Esophagus muscularis mucosa (tissue), 4 donors: ENCODE measurements around the gene DCLK2. TPM values are rescaled to one million over a fixed set of nuclear protein-coding genes. Genes with fewer than 3 reads are reported as not detected.

Experiments
- DNase-seq: peaks from one replicate; pipeline ENCODE4 v3.0.0-alpha.2; 2017; ENCODE audit errors: extremely low spot score
- H3K27ac ChIP-seq, 4 donors: fragments of 200-600 bp; sonication (generic); replicated peaks in 1 of 4; 1 replicate in 3 of 4; 2 replicates in 1 of 4; pipeline ENCODE4 v1.5.1; 2016 to 2019; ENCODE audit warnings: mild to moderate bottlenecking in 1 of 4
- H3K27me3 ChIP-seq, 4 donors: fragments of 200-600 bp; sonication (generic); one replicate each; pipeline versions ENCODE4 v1.5.1 to v1.6.0; 2016 to 2019
- H3K36me3 ChIP-seq, 4 donors: fragments of 200-600 bp; sonication (generic); one replicate each; pipeline ENCODE4 v1.5.1; 2016 to 2019
- H3K4me1 ChIP-seq, 4 donors: fragments of 200-600 bp; sonication (generic); one replicate each; pipeline ENCODE4 v1.5.1; 2016 to 2019
- H3K4me3 ChIP-seq, 4 donors: fragments of 200-600 bp; sonication (generic); 1 replicate in 2 of 4; 2 replicates in 2 of 4; pipeline ENCODE4 v1.5.1; 2016 to 2019; ENCODE audit warnings: mild to moderate bottlenecking in 4 of 4, moderate library complexity in 1 of 4
- H3K9me3 ChIP-seq, 4 donors: fragments of 200-600 bp; sonication (generic); 1 replicate in 3 of 4; 2 replicates in 1 of 4; pipeline ENCODE4 v1.5.1; 2016 to 2019
- CTCF ChIP-seq, 3 experiments: fragments of 200-600 bp in 2 of 3; fragments of 450-650 bp in 1 of 3; sonication (generic) in 2 of 3; IDR thresholded peaks; one replicate each; pipeline ENCODE4 v1.5.1; 2017 to 2019; ENCODE audit warnings: antibody characterized with exemption in 3 of 3, mild to moderate bottlenecking in 2 of 3, moderate library complexity in 1 of 3
- EP300 ChIP-seq: sonication (generic); formaldehyde crosslinking; IDR thresholded peaks from one replicate; pipeline ENCODE4 v1.6.1; 2017; ENCODE audit warnings: antibody characterized with exemption
- POLR2A ChIP-seq: fragments of 450-650 bp; IDR thresholded peaks from one replicate; pipeline ENCODE4 v1.6.1; 2017; ENCODE audit warnings: antibody characterized with exemption, moderate library complexity, mild to moderate bottlenecking, low read depth
- POLR2AphosphoS5 ChIP-seq, 2 donors: sonication (generic); formaldehyde crosslinking; IDR thresholded peaks; one replicate each; pipeline ENCODE4 v1.6.1; 2017; ENCODE audit warnings: antibody characterized with exemption in 2 of 2
- WGBS: methylation state at CpG from one replicate; pipeline ENCODE4 v1.1.5; 2018; 5-methylcytosine and 5-hydroxymethylcytosine counted together
- intact Hi-C: fragments of 100-400 bp; cut with DNase I; formaldehyde crosslinking; loops from one replicate; pipeline ENCODE4 v1.15.1; 2023
- total RNA-seq, 4 donors: library from RNA; depleted of rRNA; stranded (reverse); fragments of >200 nt; gene quantifications; one replicate each; pipeline versions ENCODE4 v1.1.0 to v1.2.1, GENCODE V29; 2016

Gene DCLK2
- total RNA-seq, 4 donors from 2014 or later: 15.4 to 29.3 (median 19.3) TPM

- Histone ChIP-seq H3K27me3 (no peaks in the 10 kb centered on the region), H3K4me3 (no peak overlapping the region), H3K27ac (no peak overlapping the region), H3K36me3 (peaks cover 0 to 30% (median 17%) of the 10 kb centered on the region in 4 donors), H3K4me1 (no peaks in the 10 kb centered on the region), H3K9me3 (no peaks in the 10 kb centered on the region)
- TF ChIP-seq EP300 (no peak), CTCF (IDR thresholded peaks at IDR 0.05) (no peak), POLR2AphosphoS5 (IDR thresholded peaks at IDR 0.05) (no peak), POLR2A (no peak)
- WGBS: 58% methylated on average over 3 of the region's 3 CpGs
- intact Hi-C loops: no loop called here
- no peak for DNase-seq
These were observed 166.4 kb downstream of the DCLK2 start for GRCh38 chr4:150244600-150244999.

GRCh38 chr4:150247184-150247583 is 168.9 kb downstream of the DCLK2 start:
- Histone ChIP-seq H3K4me3 (no peak overlapping the region), H3K27ac (no peak overlapping the region), H3K4me1 (peaks cover 0 to 8% (median 4%) of the 10 kb centered on the region in 4 donors), H3K36me3 (peaks cover 0 to 28% (median 24%) of the 10 kb centered on the region in 4 donors), H3K27me3 (no peaks in the 10 kb centered on the region), H3K9me3 (no peaks in the 10 kb centered on the region)
- intact Hi-C loops: no loop called here
- WGBS: 94% methylated on average over 7 of the region's 7 CpGs
- no peak for DNase-seq
- TF ChIP-seq POLR2A (no peak), CTCF (IDR thresholded peaks at IDR 0.05) (no peak), EP300 (no peak), POLR2AphosphoS5 (IDR thresholded peaks at IDR 0.05) (no peak)

- Histone ChIP-seq H3K36me3 (peaks cover under 1 to 38% (median 28%) of the 10 kb centered on the region in 4 donors), H3K27ac (no peak overlapping the region), H3K4me3 (no peak overlapping the region), H3K4me1 (peaks cover 0 to 11% (median 5%) of the 10 kb centered on the region in 4 donors), H3K9me3 (no peaks in the 10 kb centered on the region), H3K27me3 (no peaks in the 10 kb centered on the region)
- intact Hi-C loops: no loop called here
- TF ChIP-seq POLR2AphosphoS5 (IDR thresholded peaks at IDR 0.05) (no peak), CTCF (IDR thresholded peaks at IDR 0.05) (no peak)
- WGBS: 90% methylated on average over 4 of the region's 4 CpGs
- peak; percentile 53 for DNase-seq
These were observed 169.9 kb downstream of the DCLK2 start for GRCh38 chr4:150248181-150248580.

- Histone ChIP-seq H3K36me3 (peaks cover 4 to 58% (median 42%) of the 10 kb centered on the region in 4 donors), H3K4me3 (no peak overlapping the region), H3K27ac (no peak overlapping the region), H3K27me3 (no peaks in the 10 kb centered on the region), H3K4me1 (peaks cover 0 to 18% (median 8%) of the 10 kb centered on the region in 4 donors), H3K9me3 (no peaks in the 10 kb centered on the region)
- 83% methylated on average over 6 of the region's 9 CpGs for WGBS
- TF ChIP-seq EP300 (no peak), CTCF (IDR thresholded peaks at IDR 0.05) (no peak), POLR2AphosphoS5 (IDR thresholded peaks at IDR 0.05) (no peak), POLR2A (no peak)
- intact Hi-C loops: no loop called here
- DNase-seq: peak; percentile 88
These were observed 172.2 kb downstream of the DCLK2 start for GRCh38 chr4:150250293-150250997.
